DND-41 (cell line): ENCODE measurements around the gene MET.

ENCODE experiments used
- ATAC-seq: fragments of 200-7000 bp; cut with Tn5 transposase; 3 replicates; pipeline ENCODE4 v1.9.1; 2021; ENCODE audit warnings: low read depth; ENCODE audit not compliant: insufficient read depth
- DNase-seq: peaks from one replicate; pipeline ENCODE4 v3.0.0-alpha.2; 2020
- H2AFZ ChIP-seq: 2 replicates; pipeline ENCODE4 v1.6.0; 2012; ENCODE audit warnings: low read depth, low read length
- H3K27ac ChIP-seq: 2 replicates; pipeline ENCODE4 v1.5.1; 2012; ENCODE audit warnings: low read length, inconsistent platforms
- H3K27me3 ChIP-seq: fragments of 200-600 bp; sonication (generic); 2 replicates; pipeline ENCODE4 v1.6.0; 2012; ENCODE audit warnings: low read length, mild to moderate bottlenecking, inconsistent platforms; ENCODE audit not compliant: insufficient read depth, poor library complexity
- H3K36me3 ChIP-seq: 2 replicates; pipeline ENCODE4 v1.5.1; 2012; ENCODE audit warnings: low read length, inconsistent platforms; ENCODE audit not compliant: insufficient read depth
- H3K4me1 ChIP-seq: 2 replicates; pipeline ENCODE4 v1.5.1; 2012; ENCODE audit warnings: mild to moderate bottlenecking, low read length; ENCODE audit not compliant: insufficient read depth
- H3K4me2 ChIP-seq: 2 replicates; pipeline ENCODE4 v1.6.0; 2012; ENCODE audit warnings: mild to moderate bottlenecking, moderate library complexity, low read length, inconsistent platforms; ENCODE audit not compliant: insufficient read depth
- H3K4me3 ChIP-seq, 2 experiments: fragments of 200-600 bp in 1 of 2; shearing (Covaris generic) in 1 of 2; 2 replicates each; pipeline ENCODE4 v1.5.1; 2012 to 2016; ENCODE audit warnings: inconsistent platforms in 2 of 2, low read length in 2 of 2, mild to moderate bottlenecking in 2 of 2, low read depth in 1 of 2, moderate library complexity in 1 of 2
- H3K79me2 ChIP-seq: 2 replicates; pipeline ENCODE4 v1.6.0; 2012; ENCODE audit warnings: low read length, inconsistent platforms; ENCODE audit not compliant: insufficient read depth
- H3K9ac ChIP-seq: 2 replicates; pipeline ENCODE4 v1.6.0; 2012; ENCODE audit warnings: low read depth, mild to moderate bottlenecking, inconsistent platforms, low read length, moderate library complexity
- H3K9me3 ChIP-seq: 2 replicates; pipeline ENCODE4 v1.5.1; 2012; ENCODE audit warnings: low read length, moderate library complexity, mild to moderate bottlenecking, inconsistent platforms; ENCODE audit not compliant: insufficient read depth, severe bottlenecking
- H4K20me1 ChIP-seq: 2 replicates; pipeline ENCODE4 v1.6.0; 2012; ENCODE audit warnings: low read length; ENCODE audit not compliant: insufficient read depth
- EZH2 ChIP-seq: IDR thresholded peaks from 3 replicates; pipeline ENCODE4 v1.6.1; 2012; ENCODE audit warnings: borderline replicate concordance, low read depth, mild to moderate bottlenecking, moderate library complexity, low read length, inconsistent platforms; ENCODE audit not compliant: severe bottlenecking
- TF ChIP-seq, protein P1 (sequence below): IDR thresholded peaks from 2 replicates; pipeline ENCODE4 v1.5.1; 2012; ENCODE audit warnings: borderline replicate concordance, low read length, moderate library complexity, mild to moderate bottlenecking; ENCODE audit not compliant: poor library complexity, severe bottlenecking; ENCODE audit errors: extremely low read depth

MET gene

DNA sequence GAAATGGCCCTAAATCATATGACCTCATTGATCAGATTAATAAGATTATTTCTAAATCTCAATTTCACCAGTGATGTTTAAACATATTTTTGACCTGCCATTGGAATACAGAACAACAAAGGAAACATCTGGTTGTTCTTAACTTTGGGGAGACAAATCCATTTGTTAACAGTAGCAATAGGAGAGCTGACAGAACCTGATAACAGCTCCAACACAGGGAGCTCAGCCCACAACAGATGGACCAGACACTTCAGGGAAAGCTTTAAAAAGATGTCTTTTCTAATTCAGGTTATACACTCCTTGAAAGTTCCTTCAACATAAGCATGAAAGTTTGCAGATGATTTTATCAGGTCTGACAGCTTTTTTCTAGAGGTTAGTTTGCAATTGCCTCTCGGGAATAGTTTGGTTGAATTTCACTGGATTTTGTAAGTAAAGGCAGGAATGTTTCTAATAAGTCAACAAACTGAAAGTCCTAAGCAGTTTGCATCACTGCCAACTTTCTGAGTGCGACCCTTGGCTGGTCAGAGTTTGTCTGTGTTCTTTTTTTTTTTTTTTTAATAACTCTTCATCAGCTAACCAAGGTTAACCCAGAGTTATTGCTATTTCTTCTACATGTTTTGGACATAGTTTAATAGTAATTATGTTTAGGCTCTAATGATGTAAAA lies 6.5 kb upstream of the MET start:
- Histone ChIP-seq H3K36me3 (no peaks in the 10 kb centered on the region), H3K9me3 (no peaks in the 10 kb centered on the region), H3K4me2 (no peak overlapping the region), H3K4me3 (no peak overlapping the region), H2AFZ (no peak overlapping the region), H3K27me3 (peaks cover 12% of the 10 kb centered on the region), H4K20me1 (no peaks in the 10 kb centered on the region), H3K27ac (no peak overlapping the region), H3K79me2 (no peaks in the 10 kb centered on the region), H3K9ac (no peak overlapping the region), H3K4me1 (no peaks in the 10 kb centered on the region)
- TF ChIP-seq, protein P1, sequence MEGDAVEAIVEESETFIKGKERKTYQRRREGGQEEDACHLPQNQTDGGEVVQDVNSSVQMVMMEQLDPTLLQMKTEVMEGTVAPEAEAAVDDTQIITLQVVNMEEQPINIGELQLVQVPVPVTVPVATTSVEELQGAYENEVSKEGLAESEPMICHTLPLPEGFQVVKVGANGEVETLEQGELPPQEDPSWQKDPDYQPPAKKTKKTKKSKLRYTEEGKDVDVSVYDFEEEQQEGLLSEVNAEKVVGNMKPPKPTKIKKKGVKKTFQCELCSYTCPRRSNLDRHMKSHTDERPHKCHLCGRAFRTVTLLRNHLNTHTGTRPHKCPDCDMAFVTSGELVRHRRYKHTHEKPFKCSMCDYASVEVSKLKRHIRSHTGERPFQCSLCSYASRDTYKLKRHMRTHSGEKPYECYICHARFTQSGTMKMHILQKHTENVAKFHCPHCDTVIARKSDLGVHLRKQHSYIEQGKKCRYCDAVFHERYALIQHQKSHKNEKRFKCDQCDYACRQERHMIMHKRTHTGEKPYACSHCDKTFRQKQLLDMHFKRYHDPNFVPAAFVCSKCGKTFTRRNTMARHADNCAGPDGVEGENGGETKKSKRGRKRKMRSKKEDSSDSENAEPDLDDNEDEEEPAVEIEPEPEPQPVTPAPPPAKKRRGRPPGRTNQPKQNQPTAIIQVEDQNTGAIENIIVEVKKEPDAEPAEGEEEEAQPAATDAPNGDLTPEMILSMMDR: no peak
- TF ChIP-seq EZH2: no peak
- DNase-seq: no peak
- no peak for ATAC-seq

DNA sequence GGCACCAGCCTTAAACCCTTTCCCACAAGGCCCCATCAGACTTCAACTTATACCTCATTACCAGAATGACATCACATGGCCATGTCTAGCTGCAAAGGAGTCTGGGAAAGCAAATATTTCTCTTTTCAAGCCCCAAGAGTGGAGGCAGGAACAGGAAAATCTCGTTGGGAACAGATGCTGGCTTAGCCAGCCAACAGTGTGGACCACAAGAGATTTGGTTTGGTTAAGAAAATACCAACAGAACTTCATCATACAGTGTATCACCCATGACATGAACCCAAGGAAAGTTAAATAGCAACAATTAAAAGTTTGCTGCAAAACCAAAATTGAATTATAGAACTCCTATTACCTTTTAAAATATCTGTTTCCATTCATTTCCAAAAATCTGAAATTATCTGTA lies 2.2 kb upstream of the MET start:
- H3K79me2 ChIP-seq: no peaks in the 10 kb centered on the region
- H2AFZ ChIP-seq: no peak overlapping the region
- H3K4me3 ChIP-seq: no peak overlapping the region
- H3K9me3 ChIP-seq: no peaks in the 10 kb centered on the region
- H4K20me1 ChIP-seq: no peaks in the 10 kb centered on the region
- H3K4me1 ChIP-seq: no peaks in the 10 kb centered on the region
- H3K4me2 ChIP-seq: no peak overlapping the region
- ATAC-seq (no peak), DNase-seq (no peak)
- H3K36me3 ChIP-seq: no peaks in the 10 kb centered on the region
- H3K9ac ChIP-seq: no peak overlapping the region
- H3K27me3 ChIP-seq: peaks cover 11% of the 10 kb centered on the region
- H3K27ac ChIP-seq: no peak overlapping the region
- TF ChIP-seq, protein P1: no peak
- TF ChIP-seq EZH2: no peak

DNA sequence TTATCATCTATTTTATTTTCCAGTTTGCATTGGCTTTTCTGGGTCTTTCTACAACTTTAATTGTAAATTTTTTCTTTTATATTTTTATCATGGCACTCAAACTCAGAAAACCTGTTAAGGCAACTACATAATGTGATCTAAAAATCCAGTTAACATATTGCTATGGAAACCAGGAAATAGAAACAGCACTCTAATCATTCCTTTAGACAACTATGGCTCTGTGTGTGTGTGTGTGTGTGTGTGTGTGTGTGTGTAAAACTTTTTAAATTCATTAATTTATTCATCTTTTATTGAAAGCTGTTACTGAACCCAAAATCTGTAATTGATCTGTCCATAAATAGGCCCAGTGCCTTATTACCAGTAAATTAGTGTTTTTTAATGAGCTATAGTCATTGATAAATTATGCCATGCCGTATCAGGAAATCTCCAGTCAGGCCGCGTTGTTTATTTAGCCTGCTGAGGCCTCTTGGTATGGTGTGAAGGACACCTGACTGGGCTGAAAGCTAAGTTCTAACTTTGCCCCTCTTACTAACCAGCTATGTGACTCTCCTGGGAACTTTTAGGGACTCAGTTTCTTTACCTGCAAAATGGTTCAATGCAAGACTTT lies 1.5 kb upstream of the MET start:
- DNase-seq (no peak), ATAC-seq (no peak)
- Histone ChIP-seq H3K27ac (no peak overlapping the region), H4K20me1 (no peaks in the 10 kb centered on the region), H3K4me3 (no peak overlapping the region), H3K4me2 (no peak overlapping the region), H2AFZ (no peak overlapping the region), H3K79me2 (no peaks in the 10 kb centered on the region), H3K36me3 (no peaks in the 10 kb centered on the region), H3K9ac (no peak overlapping the region), H3K4me1 (no peaks in the 10 kb centered on the region), H3K9me3 (no peaks in the 10 kb centered on the region), H3K27me3 (peaks cover 10% of the 10 kb centered on the region)
- TF ChIP-seq, protein P1: no peak
- no peak for TF ChIP-seq EZH2
